HepG2 (cell line): ENCODE measurements around the gene CCT7. TPM values are rescaled to one million over a fixed set of nuclear protein-coding genes. Genes with fewer than 3 reads are reported as not detected.

Experiments used
- AHDC1 ChIP-seq: sonication (generic); formaldehyde crosslinking; IDR thresholded peaks from 2 replicates; pipeline ENCODE4 v1.5.1; 2020; ENCODE audit warnings: mild to moderate bottlenecking, missing genetic modification reagents, borderline replicate concordance
- CBX1 ChIP-seq: IDR thresholded peaks from one replicate; pipeline ENCODE4 v1.6.1; 2016; ENCODE audit warnings: antibody characterized with exemption, low read depth
- FIP1L1 ChIP-seq: fragments of 200-400 bp; formaldehyde crosslinking; IDR thresholded peaks from 2 replicates; pipeline ENCODE4 v1.6.1; 2018; ENCODE audit warnings: low read depth, mild to moderate bottlenecking, low read length, moderate library complexity, borderline replicate concordance; ENCODE audit not compliant: insufficient read depth
- GABPB1 ChIP-seq: IDR thresholded peaks from 2 replicates; pipeline ENCODE4 v1.6.1; 2016; ENCODE audit warnings: mild to moderate bottlenecking, missing genetic modification reagents, moderate library complexity, missing compliant biosample characterization
- HOXD1 ChIP-seq: sonication (generic); formaldehyde crosslinking; IDR thresholded peaks from 2 replicates; pipeline ENCODE4 v1.5.0; 2020; ENCODE audit warnings: missing genetic modification reagents
- MAX ChIP-seq: IDR thresholded peaks from 2 replicates; pipeline ENCODE4 v1.6.1; 2012; ENCODE audit warnings: inconsistent platforms
- TAF1 ChIP-seq: sonication (generic); formaldehyde crosslinking; IDR thresholded peaks from 2 replicates; pipeline ENCODE4 v1.4.0; 2020; ENCODE audit warnings: missing genetic modification reagents
- TBX3 ChIP-seq: fragments of 450-650 bp; IDR thresholded peaks from 2 replicates; pipeline ENCODE4 v1.6.1; 2017; ENCODE audit warnings: antibody characterized with exemption, mild to moderate bottlenecking, inconsistent platforms, borderline replicate concordance
- TCF12 ChIP-seq, 2 experiments: fragments of 450-650 bp in 1 of 2; sonication (generic) in 1 of 2; formaldehyde crosslinking in 1 of 2; IDR thresholded peaks; 2 replicates each; pipeline versions ENCODE4 v1.6.1 to v1.8.0; 2017 to 2022; ENCODE audit warnings: antibody characterized with exemption in 1 of 2, mild to moderate bottlenecking in 1 of 2, missing genetic modification reagents in 1 of 2, moderate library complexity in 1 of 2
- THAP9 ChIP-seq: sonication (generic); formaldehyde crosslinking; IDR thresholded peaks from 2 replicates; pipeline ENCODE4; 2020; ENCODE audit warnings: missing genetic modification reagents, mild to moderate bottlenecking, borderline replicate concordance
- ZNF121 ChIP-seq: sonication (generic); formaldehyde crosslinking; IDR thresholded peaks from 2 replicates; pipeline ENCODE4 v1.5.0; 2020; ENCODE audit warnings: mild to moderate bottlenecking, missing genetic modification reagents
- ZNF503 ChIP-seq: sonication (generic); formaldehyde crosslinking; IDR thresholded peaks from 2 replicates; pipeline ENCODE4 v1.4.0; 2020; ENCODE audit warnings: missing genetic modification reagents
- ZNF550 ChIP-seq: sonication (generic); formaldehyde crosslinking; IDR thresholded peaks from 2 replicates; pipeline ENCODE4 v1.4.0; 2020; ENCODE audit warnings: mild to moderate bottlenecking, missing genetic modification reagents, borderline replicate concordance
- ZNF749 ChIP-seq: sonication (generic); formaldehyde crosslinking; IDR thresholded peaks from 2 replicates; pipeline ENCODE4 v1.8.0; 2022; ENCODE audit warnings: mild to moderate bottlenecking, missing genetic modification reagents, moderate library complexity, borderline replicate concordance
- ZNF772 ChIP-seq: sonication (generic); formaldehyde crosslinking; IDR thresholded peaks from 2 replicates; pipeline ENCODE4 v1.5.0; 2020; ENCODE audit warnings: mild to moderate bottlenecking, missing genetic modification reagents
- ZNF773 ChIP-seq: sonication (generic); formaldehyde crosslinking; IDR thresholded peaks from 2 replicates; pipeline ENCODE4 v1.4.0; 2020; ENCODE audit warnings: missing genetic modification reagents, borderline replicate concordance
- polyA plus RNA-seq, 8 experiments: library from polyadenylated mRNA; depleted of rRNA in 3 of 8; stranded (reverse) in 7 of 8; unstranded in 1 of 8; fragments of >200 nt; fragmentation: Illumina TruSeq in 4 of 8; extraction: Trizol in 4 of 8; gene quantifications; 2 replicates each; pipeline versions ENCODE4 v1.2.1 to v1.2.3, GENCODE V29; 2011 to 2016; ENCODE audit warnings: low read depth in 4 of 8, missing spikeins in 1 of 8, mixed read lengths in 1 of 8; ENCODE audit not compliant: insufficient read depth in 1 of 8
- total RNA-seq, 5 experiments: library from RNA; depleted of rRNA; stranded (reverse); fragments of >200 nt; fragmentation: Illumina TruSeq; extraction: Trizol; gene quantifications; 2 replicates each; pipeline ENCODE4 v1.2.3, GENCODE V29; 2016; ENCODE audit warnings: low read depth in 1 of 5

CCT7 gene
- total and polyA plus RNA-seq, 2 of the 13 experiments (the other 11 are each of a cell fraction or from before 2014, with no cell fraction given), result 347 to 517 TPM

- peak; percentile 95 for TF ChIP-seq AHDC1 (CRISPR knock-in tag)
- peak; percentile 62; the same call in 1 of the 2 replicates for TF ChIP-seq HOXD1
- peak; percentile 56 for TF ChIP-seq MAX
- no peak for TF ChIP-seq CBX1
- no peak for TF ChIP-seq TAF1 (CRISPR knock-in tag)
- TF ChIP-seq TCF12 (IDR thresholded peaks at IDR 0.05), result no peak
- no peak; the same call in none of the 2 replicates for TF ChIP-seq TCF12 (CRISPR knock-in tag; IDR thresholded peaks at IDR 0.05)
- no peak; the same call in 1 of the 2 replicates for TF ChIP-seq THAP9 (CRISPR knock-in tag)
- no peak for TF ChIP-seq ZNF550 (CRISPR knock-in tag)
- TF ChIP-seq ZNF749 (CRISPR knock-in tag), result 0 out of 2 replicates have a peak, but pooled peaks have one; percentile 56
- TF ChIP-seq FIP1L1, result no peak
- no peak for TF ChIP-seq ZNF773 (CRISPR knock-in tag)
- peak; percentile 99 for TF ChIP-seq ZNF121 (CRISPR knock-in tag)
- TF ChIP-seq ZNF772 (CRISPR knock-in tag), result peak; percentile 51; the same call in 1 of the 2 replicates
- TF ChIP-seq GABPB1 (CRISPR knock-in tag), result 0 out of 2 replicates have a peak, but pooled peaks have one; percentile 13
- TF ChIP-seq ZNF503 (CRISPR knock-in tag), result peak; percentile 34; the same call in 1 of the 2 replicates
- peak; percentile 75; the same call in 1 of the 2 replicates for TF ChIP-seq TBX3
These were observed 28.1 kb downstream of the CCT7 start (continued) for GRCh38 chr2:73262108-73262651.
